Measurements from ENCODE around the gene RDM1.

GRCh38 chr17:35936063-35936462 is 5.5 kb upstream of the RDM1 start:
- TF ChIP-seq EZH2 (IDR thresholded peaks at IDR 0.05; ENCODE audit: borderline replicate concordance, low read depth, low read length, poor library complexity, severe bottlenecking) (no peak), CTCF (conservative IDR thresholded peaks at IDR 0.05; ENCODE audit: low read depth, low read length) (no peak)

All from A673 (cell line).